ENCODE measurements around the gene FBLN1.
A peak's percentile ranks its signal among the peaks of the same experiment; 100 is the strongest.

Gene FBLN1

DNA sequence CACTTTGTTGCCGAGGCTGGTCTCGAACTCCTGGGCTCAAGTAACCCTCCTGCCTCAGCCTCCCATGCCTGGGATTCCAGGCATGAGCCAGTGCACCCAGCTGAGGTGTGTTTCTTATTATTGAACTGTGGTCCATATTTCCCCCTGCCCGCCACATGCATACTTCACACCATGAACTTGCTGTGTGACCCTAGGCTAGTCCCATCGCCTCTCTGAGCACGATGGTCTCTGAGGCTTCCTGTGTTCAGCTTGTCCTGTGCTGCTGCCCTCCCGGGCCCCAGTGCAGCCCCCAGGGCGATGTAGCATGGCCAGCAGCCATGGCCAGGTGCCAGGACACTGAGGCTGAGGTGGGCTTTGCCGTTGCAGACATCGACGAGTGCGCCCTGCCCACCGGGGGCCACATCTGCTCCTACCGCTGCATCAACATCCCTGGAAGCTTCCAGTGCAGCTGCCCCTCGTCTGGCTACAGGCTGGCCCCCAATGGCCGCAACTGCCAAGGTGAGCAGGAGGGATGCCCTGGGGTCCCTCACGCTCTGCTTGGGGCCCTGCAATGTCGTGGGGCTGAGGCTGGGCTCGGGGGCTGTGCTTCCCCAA lies 45.7 kb downstream of the FBLN1 start:
- no peak overlapping the region for H3K4me3 ChIP-seq (ENCODE audit: low read depth, low read length)
- H3K27ac ChIP-seq (ENCODE audit: extremely low read depth, low read depth, low read length), result no peak overlapping the region
- H3K9me3 ChIP-seq (ENCODE audit: control insufficient read depth, insufficient read depth, low read depth, low read length), result no peaks in the 10 kb centered on the region
- no peaks in the 10 kb centered on the region for H3K4me1 ChIP-seq (ENCODE audit: control insufficient read depth, insufficient read depth, low read length)
- CTCF ChIA-PET, result interaction anchor here (0.6 to 2.3 kb wide), 4 partner anchors 10 to 192 kb away, joined by 3 to 7 read pairs (median 3); no protein-coding TSS in a partner anchor
- POLR2A ChIA-PET, result no interaction called here
- peaks cover 3 to 91% of the 10 kb centered on the region in 2 experiments; a peak in 2 of 3 replicates for H3K36me3 ChIP-seq (ENCODE audit: control insufficient read depth in 2 of 2, insufficient read depth in 1 of 2, low read length in 2 of 2)
- no peak for TF ChIP-seq YY1 (tag by site-specific recombination; IDR thresholded peaks at IDR 0.05)
- TF ChIP-seq HOXC10 (CRISPR knock-in tag; IDR thresholded peaks at IDR 0.05), result no peak
- no peak for TF ChIP-seq HOXA7 (CRISPR knock-in tag; IDR thresholded peaks at IDR 0.05; ENCODE audit: borderline replicate concordance)
- TF ChIP-seq ZNF23 (tag by site-specific recombination; IDR thresholded peaks at IDR 0.05; ENCODE audit: borderline replicate concordance), result no peak
- no peak for TF ChIP-seq ZNF398 (tag by site-specific recombination; IDR thresholded peaks at IDR 0.05)
- no peak for TF ChIP-seq ZNF768 (tag by site-specific recombination; IDR thresholded peaks at IDR 0.05)
- no peak for TF ChIP-seq ZFP37 (tag by site-specific recombination; IDR thresholded peaks at IDR 0.05)
- TF ChIP-seq ZNF221 (tag by site-specific recombination; IDR thresholded peaks at IDR 0.05; ENCODE audit: borderline replicate concordance), result no peak
- TF ChIP-seq ZBTB1 (tag by site-specific recombination; IDR thresholded peaks at IDR 0.05), result no peak
- TF ChIP-seq ZNF654 (tag by site-specific recombination; IDR thresholded peaks at IDR 0.05; ENCODE audit: low read depth), result no peak
- no peak for TF ChIP-seq ZFP41 (tag by site-specific recombination; IDR thresholded peaks at IDR 0.05; ENCODE audit: borderline replicate concordance)
- no peak for TF ChIP-seq ZNF10 (tag by site-specific recombination; IDR thresholded peaks at IDR 0.05)
- TF ChIP-seq ZNF610 (tag by site-specific recombination; IDR thresholded peaks at IDR 0.05; ENCODE audit: borderline replicate concordance), result no peak
- TF ChIP-seq KLF9 (tag by site-specific recombination; IDR thresholded peaks at IDR 0.05; ENCODE audit: low read depth), result no peak
- no peak for TF ChIP-seq REST (tag by site-specific recombination; IDR thresholded peaks at IDR 0.05)
- no peak for TF ChIP-seq ZNF701 (tag by site-specific recombination; IDR thresholded peaks at IDR 0.05)
- TF ChIP-seq ZNF146 (tag by site-specific recombination; IDR thresholded peaks at IDR 0.05), result no peak

GRCh38 chr22:45548991-45549761 lies 46.5 kb downstream of the FBLN1 start:
- ChIA-PET CTCF (interaction anchor here (0.6 to 2.3 kb wide), 7 partner anchors 11 to 454 kb away, joined by 3 to 7 read pairs (median 3); no protein-coding TSS in a partner anchor), POLR2A (no interaction called here)
- H3K4me3 ChIP-seq (ENCODE audit: low read depth, low read length), result no peak overlapping the region
- no peak overlapping the region for H3K27ac ChIP-seq (ENCODE audit: extremely low read depth, low read depth, low read length)
- H3K36me3 ChIP-seq (ENCODE audit: control insufficient read depth in 2 of 2, insufficient read depth in 1 of 2, low read length in 2 of 2), result peaks cover 3 to 85% of the 10 kb centered on the region in 2 experiments; a peak in 2 of 3 replicates
- no peaks in the 10 kb centered on the region for H3K9me3 ChIP-seq (ENCODE audit: control insufficient read depth, insufficient read depth, low read depth, low read length)
- H3K4me1 ChIP-seq (ENCODE audit: control insufficient read depth, insufficient read depth, low read length), result no peaks in the 10 kb centered on the region
- TF ChIP-seq ZNF10 (tag by site-specific recombination; IDR thresholded peaks at IDR 0.05), result no peak
- TF ChIP-seq ZNF223 (tag by site-specific recombination; IDR thresholded peaks at IDR 0.05), result no peak
- peak; percentile 49 for TF ChIP-seq GLIS1 (tag by site-specific recombination; IDR thresholded peaks at IDR 0.05)
- no peak for TF ChIP-seq PRDM2 (tag by site-specific recombination; IDR thresholded peaks at IDR 0.05; ENCODE audit: borderline replicate concordance)
- no peak for TF ChIP-seq ZNF350 (tag by site-specific recombination; IDR thresholded peaks at IDR 0.05)

Data from HEK293 (cell line).